ENCODE results near the gene DDX10.

- no peak for TF ChIP-seq EZH2 (IDR thresholded peaks at IDR 0.05; ENCODE audit: low read depth, unreplicated experiment)
- no peak for TF ChIP-seq CTCF (conservative IDR thresholded peaks at IDR 0.05; ENCODE audit: low read depth in 2 of 2)
- TF ChIP-seq POLR2AphosphoS5 (IDR thresholded peaks at IDR 0.05; ENCODE audit: low read depth), result no peak
- no peak for TF ChIP-seq REST (IDR thresholded peaks at IDR 0.05; ENCODE audit: unreplicated experiment)
- no peak for TF ChIP-seq EZH2phosphoT487 (IDR thresholded peaks at IDR 0.05; ENCODE audit: unreplicated experiment)
- TF ChIP-seq JUNB (IDR thresholded peaks at IDR 0.05; ENCODE audit: unreplicated experiment), result no peak
- TF ChIP-seq CREB1 (CRISPR knock-in tag; IDR thresholded peaks at IDR 0.05; ENCODE audit: low read depth), result no peak
- TF ChIP-seq STAT1 (IDR thresholded peaks at IDR 0.05; ENCODE audit: unreplicated experiment), result no peak
- TF ChIP-seq ZNF114 (CRISPR knock-in tag; IDR thresholded peaks at IDR 0.05), result no peak
- no peak for TF ChIP-seq ZNF331 (CRISPR knock-in tag; IDR thresholded peaks at IDR 0.05; ENCODE audit: low read depth)
- no peak for TF ChIP-seq ETS1 (IDR thresholded peaks at IDR 0.05)
Measured at GRCh38 chr11:108645970-108646369, 18.9 kb upstream of the DDX10 start.
